Colonic mucosa (tissue), 4 donors: Measurements from ENCODE around the gene SLC2A9. TPM values are rescaled to one million over a fixed set of nuclear protein-coding genes. Genes with fewer than 3 reads are reported as not detected.

Experiments used
- DNase-seq: peaks from one replicate; pipeline ENCODE4 v3.0.0-alpha.2; 2020
- H3K27ac ChIP-seq: fragments of 200-600 bp; one replicate; pipeline ENCODE4 v1.8.0; 2021
- H3K27me3 ChIP-seq: fragments of 200-600 bp; one replicate; pipeline ENCODE4 v1.8.0; 2021
- H3K36me3 ChIP-seq: fragments of 200-600 bp; one replicate; pipeline ENCODE4 v1.8.0; 2021
- H3K4me1 ChIP-seq: fragments of 200-600 bp; one replicate; pipeline ENCODE4 v1.8.0; 2021; ENCODE audit warnings: mild to moderate bottlenecking
- H3K4me3 ChIP-seq: fragments of 200-600 bp; one replicate; pipeline ENCODE4 v1.8.0; 2021
- H3K9ac ChIP-seq, 2 donors: one replicate each; pipeline ENCODE4 v1.7.0; 2013; ENCODE audit warnings: control low read depth in 2 of 2, low read depth in 2 of 2, low read length in 2 of 2
- H3K9me3 ChIP-seq: fragments of 200-600 bp; one replicate; pipeline ENCODE4 v1.8.0; 2021
- CTCF ChIP-seq: fragments of 200-600 bp; IDR thresholded peaks from one replicate; pipeline ENCODE4 v1.8.0; 2022; ENCODE audit warnings: antibody characterized with exemption, mild to moderate bottlenecking
- intact Hi-C: fragments of 100-400 bp; cut with DNase I; formaldehyde crosslinking; loops from one replicate; pipeline ENCODE4 v1.14.1; 2022
- total RNA-seq, 2 donors: library from RNA; stranded (reverse); fragmentation: NEBNext Ultra II Directional in 1 of 2; extraction: Animal tissue kit (Norgen Biotek cat#: 25700) in 1 of 2; gene quantifications; one replicate each; pipeline ENCODE4 v1.2.1, GENCODE V29; 2021
- donor health status: healthy.
- donor health status: DM: no; HTN: no; CAD: no.
- donor health status: DM: no; HTN: no; CAD: no.

Gene SLC2A9
- total RNA-seq, 2 donors from 2014 or later: 4.3 to 6.8 TPM

- no peak overlapping the region for H3K27ac ChIP-seq
- H3K4me3 ChIP-seq: no peak overlapping the region
- H3K9ac ChIP-seq: no peak overlapping the region
- intact Hi-C loops: no loop called here
- no peaks in the 10 kb centered on the region for H3K27me3 ChIP-seq
- DNase-seq: no peak
- H3K36me3 ChIP-seq: no peaks in the 10 kb centered on the region
- no peak for TF ChIP-seq CTCF
- H3K4me1 ChIP-seq: no peaks in the 10 kb centered on the region
- no peaks in the 10 kb centered on the region for H3K9me3 ChIP-seq
Measured at GRCh38 chr4:10054571-10055041, 33.3 kb upstream of the SLC2A9 start.

GRCh38 chr4:10053635-10054453 is 32.5 kb upstream of the SLC2A9 start:
- Histone ChIP-seq H3K27ac (no peak overlapping the region), H3K27me3 (no peaks in the 10 kb centered on the region), H3K9me3 (no peaks in the 10 kb centered on the region), H3K9ac (no peak overlapping the region), H3K4me3 (no peak overlapping the region), H3K4me1 (no peaks in the 10 kb centered on the region), H3K36me3 (no peaks in the 10 kb centered on the region)
- no peak for TF ChIP-seq CTCF
- intact Hi-C loops: no loop called here
- no peak for DNase-seq

- Histone ChIP-seq H3K4me3 (no peak overlapping the region), H3K9ac (no peak overlapping the region), H3K27ac (no peak overlapping the region), H3K4me1 (no peaks in the 10 kb centered on the region), H3K27me3 (no peaks in the 10 kb centered on the region), H3K36me3 (no peaks in the 10 kb centered on the region), H3K9me3 (no peaks in the 10 kb centered on the region)
- intact Hi-C loops: no loop called here
- no peak for DNase-seq
- TF ChIP-seq CTCF: no peak
Measured at GRCh38 chr4:10051517-10052135, 30.3 kb upstream of the SLC2A9 start.

GRCh38 chr4:10050721-10051120 is 29.4 kb upstream of the SLC2A9 start:
- Histone ChIP-seq H3K9me3 (no peaks in the 10 kb centered on the region), H3K4me3 (no peak overlapping the region), H3K27me3 (no peaks in the 10 kb centered on the region), H3K36me3 (no peaks in the 10 kb centered on the region), H3K27ac (no peak overlapping the region), H3K4me1 (no peaks in the 10 kb centered on the region), H3K9ac (no peak overlapping the region)
- intact Hi-C loops: no loop called here
- TF ChIP-seq CTCF: no peak
- DNase-seq: no peak

- no peak for DNase-seq
- H3K9ac ChIP-seq: no peak overlapping the region
- H3K27me3 ChIP-seq: no peaks in the 10 kb centered on the region
- no peak for TF ChIP-seq CTCF
- no peaks in the 10 kb centered on the region for H3K4me1 ChIP-seq
- no peaks in the 10 kb centered on the region for H3K9me3 ChIP-seq
- intact Hi-C loops: no loop called here
- H3K27ac ChIP-seq: no peak overlapping the region
- no peaks in the 10 kb centered on the region for H3K36me3 ChIP-seq
- no peak overlapping the region for H3K4me3 ChIP-seq
Measured at GRCh38 chr4:10050261-10050661, 29.0 kb upstream of the SLC2A9 start.
